ENCODE measurements around the gene MEOX2. TPM values are rescaled to one million over a fixed set of nuclear protein-coding genes. Genes with fewer than 3 reads are reported as not detected.

MEOX2 gene
- total RNA-seq, 1 donor from 2014 or later, result 0.39 TPM

DNA sequence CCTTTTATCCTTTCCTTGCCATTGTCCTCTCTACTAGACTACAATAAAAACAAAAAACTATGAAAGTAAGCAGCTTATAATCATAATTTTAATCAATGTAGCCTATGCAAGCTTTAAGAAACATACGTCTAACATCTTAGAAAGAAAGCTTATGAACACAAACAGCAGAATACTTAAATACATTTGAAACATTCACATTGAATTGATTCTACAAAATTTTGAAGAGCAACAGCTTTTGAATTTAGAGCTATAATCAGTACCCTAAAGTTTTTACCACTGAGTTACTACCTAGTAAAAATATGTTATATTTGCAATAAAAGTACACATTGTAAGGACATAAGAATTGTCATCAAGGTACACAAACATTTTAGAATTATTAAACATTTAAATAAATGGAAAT, 7.2 kb downstream of the MEOX2 start:
- TF ChIP-seq, protein P1, sequence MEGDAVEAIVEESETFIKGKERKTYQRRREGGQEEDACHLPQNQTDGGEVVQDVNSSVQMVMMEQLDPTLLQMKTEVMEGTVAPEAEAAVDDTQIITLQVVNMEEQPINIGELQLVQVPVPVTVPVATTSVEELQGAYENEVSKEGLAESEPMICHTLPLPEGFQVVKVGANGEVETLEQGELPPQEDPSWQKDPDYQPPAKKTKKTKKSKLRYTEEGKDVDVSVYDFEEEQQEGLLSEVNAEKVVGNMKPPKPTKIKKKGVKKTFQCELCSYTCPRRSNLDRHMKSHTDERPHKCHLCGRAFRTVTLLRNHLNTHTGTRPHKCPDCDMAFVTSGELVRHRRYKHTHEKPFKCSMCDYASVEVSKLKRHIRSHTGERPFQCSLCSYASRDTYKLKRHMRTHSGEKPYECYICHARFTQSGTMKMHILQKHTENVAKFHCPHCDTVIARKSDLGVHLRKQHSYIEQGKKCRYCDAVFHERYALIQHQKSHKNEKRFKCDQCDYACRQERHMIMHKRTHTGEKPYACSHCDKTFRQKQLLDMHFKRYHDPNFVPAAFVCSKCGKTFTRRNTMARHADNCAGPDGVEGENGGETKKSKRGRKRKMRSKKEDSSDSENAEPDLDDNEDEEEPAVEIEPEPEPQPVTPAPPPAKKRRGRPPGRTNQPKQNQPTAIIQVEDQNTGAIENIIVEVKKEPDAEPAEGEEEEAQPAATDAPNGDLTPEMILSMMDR (IDR thresholded peaks at IDR 0.05; ENCODE audit: partially characterized antibody, unreplicated experiment), result no peak
- H3K27ac Mint-ChIP-seq (ENCODE audit: unreplicated experiment), result no peak overlapping the region
- H3K27me3 Mint-ChIP-seq (ENCODE audit: unreplicated experiment), result no peaks in the 10 kb centered on the region
- H3K9me3 Mint-ChIP-seq (ENCODE audit: unreplicated experiment), result no peaks in the 10 kb centered on the region
- no peak for DNase-seq
- H3K36me3 Mint-ChIP-seq (ENCODE audit: unreplicated experiment), result no peaks in the 10 kb centered on the region
- H3K4me1 Mint-ChIP-seq (ENCODE audit: low read depth, unreplicated experiment), result peaks cover 15% of the 10 kb centered on the region
- H3K4me3 Mint-ChIP-seq (ENCODE audit: unreplicated experiment), result no peak overlapping the region

DNA sequence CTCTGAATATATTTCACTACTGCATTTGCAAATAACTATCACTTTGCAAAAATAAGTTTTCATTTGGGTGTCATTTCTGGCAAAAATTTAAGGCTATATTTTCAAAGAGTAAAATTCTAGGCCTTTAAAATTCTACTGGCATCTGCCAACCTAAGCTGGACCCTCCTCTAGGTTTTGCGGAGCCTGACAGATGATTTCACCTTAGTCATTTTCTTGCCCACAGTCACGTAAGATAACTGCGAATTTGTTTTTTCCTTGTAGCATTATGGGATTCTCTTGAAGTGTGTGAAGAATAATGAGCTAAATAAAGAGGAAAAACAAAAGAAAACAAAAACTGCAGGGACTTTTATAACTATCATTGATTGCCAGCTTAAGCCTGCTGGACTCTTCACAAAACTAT, 7.8 kb downstream of the MEOX2 start:
- Mint-ChIP-seq H3K4me3 (ENCODE audit: unreplicated experiment) (no peak overlapping the region), H3K27ac (ENCODE audit: unreplicated experiment) (no peak overlapping the region), H3K27me3 (ENCODE audit: unreplicated experiment) (no peaks in the 10 kb centered on the region), H3K36me3 (ENCODE audit: unreplicated experiment) (no peaks in the 10 kb centered on the region), H3K4me1 (ENCODE audit: low read depth, unreplicated experiment) (peaks cover 18% of the 10 kb centered on the region), H3K9me3 (ENCODE audit: unreplicated experiment) (no peaks in the 10 kb centered on the region)
- TF ChIP-seq, protein P1 (IDR thresholded peaks at IDR 0.05; ENCODE audit: partially characterized antibody, unreplicated experiment), result no peak
- no peak for DNase-seq

GRCh38 chr7:15675379-15675778, 11.1 kb downstream of the MEOX2 start:
- TF ChIP-seq, protein P1 (IDR thresholded peaks at IDR 0.05; ENCODE audit: partially characterized antibody, unreplicated experiment), result no peak
- peaks cover 18% of the 10 kb centered on the region for H3K4me1 Mint-ChIP-seq (ENCODE audit: low read depth, unreplicated experiment)
- H3K27me3 Mint-ChIP-seq (ENCODE audit: unreplicated experiment), result no peaks in the 10 kb centered on the region
- DNase-seq, result no peak
- H3K27ac Mint-ChIP-seq (ENCODE audit: unreplicated experiment), result no peak overlapping the region
- no peaks in the 10 kb centered on the region for H3K9me3 Mint-ChIP-seq (ENCODE audit: unreplicated experiment)
- H3K36me3 Mint-ChIP-seq (ENCODE audit: unreplicated experiment), result no peaks in the 10 kb centered on the region
- H3K4me3 Mint-ChIP-seq (ENCODE audit: unreplicated experiment), result no peak overlapping the region

DNA sequence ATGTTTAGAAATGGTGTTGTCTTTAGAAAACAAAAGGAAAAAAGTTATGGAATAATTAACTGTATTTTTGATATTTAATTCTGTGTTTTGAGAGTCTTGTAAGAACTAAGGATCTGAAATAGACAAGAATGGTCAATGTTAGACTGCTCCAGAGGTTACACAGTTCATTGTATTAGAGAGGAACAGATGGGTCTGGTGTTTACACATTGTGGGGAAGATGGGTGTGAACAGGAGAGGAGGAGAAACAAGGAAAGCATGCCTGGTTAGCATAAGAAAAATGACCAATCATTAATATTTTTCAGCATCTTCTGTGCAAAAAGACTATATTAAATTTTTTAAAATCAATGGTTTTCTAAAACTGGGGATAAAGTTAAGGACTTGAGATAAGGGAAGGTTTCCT, 11.9 kb downstream of the MEOX2 start:
- Mint-ChIP-seq H3K9me3 (ENCODE audit: unreplicated experiment) (no peaks in the 10 kb centered on the region), H3K4me1 (ENCODE audit: low read depth, unreplicated experiment) (peaks cover 18% of the 10 kb centered on the region), H3K36me3 (ENCODE audit: unreplicated experiment) (no peaks in the 10 kb centered on the region), H3K27ac (ENCODE audit: unreplicated experiment) (peak overlapping the region; percentile 65), H3K27me3 (ENCODE audit: unreplicated experiment) (no peaks in the 10 kb centered on the region), H3K4me3 (ENCODE audit: unreplicated experiment) (no peak overlapping the region)
- TF ChIP-seq, protein P1 (IDR thresholded peaks at IDR 0.05; ENCODE audit: partially characterized antibody, unreplicated experiment), result no peak
- DNase-seq, result no peak

DNA sequence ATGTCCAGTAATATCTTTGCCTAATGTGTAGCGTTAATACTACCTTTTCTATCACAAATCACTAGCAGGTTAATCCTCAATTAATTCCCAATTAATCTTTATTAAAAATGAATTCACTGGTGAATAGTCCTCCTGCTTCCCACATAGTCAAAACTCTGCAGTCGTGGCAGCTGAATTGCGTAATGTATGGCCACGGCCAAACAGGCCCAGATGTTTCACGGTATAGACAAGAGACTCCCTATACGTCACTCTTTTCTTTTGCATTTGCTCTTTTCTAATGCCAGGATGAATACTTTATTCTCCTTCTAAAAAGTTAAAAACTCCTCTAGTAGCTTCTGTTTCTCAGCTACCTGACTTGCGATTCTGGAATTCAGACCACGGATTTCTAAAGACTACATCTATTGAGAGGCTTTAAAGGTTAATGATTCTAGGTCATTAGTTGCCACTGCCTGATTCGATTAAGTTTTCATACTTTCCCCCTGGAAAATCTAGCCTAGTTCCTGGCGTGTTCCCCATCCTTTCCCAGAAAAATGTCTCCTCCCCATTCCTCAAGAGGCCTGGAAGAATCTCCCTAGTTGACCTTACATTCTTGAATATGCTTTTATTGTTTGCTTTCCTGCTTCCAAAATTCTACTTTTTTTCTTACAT, 16.9 kb downstream of the MEOX2 start:
- H3K4me3 Mint-ChIP-seq (ENCODE audit: unreplicated experiment), result no peak overlapping the region
- no peaks in the 10 kb centered on the region for H3K9me3 Mint-ChIP-seq (ENCODE audit: unreplicated experiment)
- TF ChIP-seq, protein P1 (IDR thresholded peaks at IDR 0.05; ENCODE audit: partially characterized antibody, unreplicated experiment), result no peak
- H3K27ac Mint-ChIP-seq (ENCODE audit: unreplicated experiment), result no peak overlapping the region
- H3K4me1 Mint-ChIP-seq (ENCODE audit: low read depth, unreplicated experiment), result peaks cover 6% of the 10 kb centered on the region
- no peak for DNase-seq
- H3K36me3 Mint-ChIP-seq (ENCODE audit: unreplicated experiment), result no peaks in the 10 kb centered on the region
- peaks cover 1% of the 10 kb centered on the region for H3K27me3 Mint-ChIP-seq (ENCODE audit: unreplicated experiment)
